ENCODE data around the gene ELAVL2. TPM values are rescaled to one million over a fixed set of nuclear protein-coding genes. Genes with fewer than 3 reads are reported as not detected.

The ELAVL2 gene
- total and polyA plus RNA-seq, 4 donors = 0.02 to 1.7 TPM; not detected in 2

DNA sequence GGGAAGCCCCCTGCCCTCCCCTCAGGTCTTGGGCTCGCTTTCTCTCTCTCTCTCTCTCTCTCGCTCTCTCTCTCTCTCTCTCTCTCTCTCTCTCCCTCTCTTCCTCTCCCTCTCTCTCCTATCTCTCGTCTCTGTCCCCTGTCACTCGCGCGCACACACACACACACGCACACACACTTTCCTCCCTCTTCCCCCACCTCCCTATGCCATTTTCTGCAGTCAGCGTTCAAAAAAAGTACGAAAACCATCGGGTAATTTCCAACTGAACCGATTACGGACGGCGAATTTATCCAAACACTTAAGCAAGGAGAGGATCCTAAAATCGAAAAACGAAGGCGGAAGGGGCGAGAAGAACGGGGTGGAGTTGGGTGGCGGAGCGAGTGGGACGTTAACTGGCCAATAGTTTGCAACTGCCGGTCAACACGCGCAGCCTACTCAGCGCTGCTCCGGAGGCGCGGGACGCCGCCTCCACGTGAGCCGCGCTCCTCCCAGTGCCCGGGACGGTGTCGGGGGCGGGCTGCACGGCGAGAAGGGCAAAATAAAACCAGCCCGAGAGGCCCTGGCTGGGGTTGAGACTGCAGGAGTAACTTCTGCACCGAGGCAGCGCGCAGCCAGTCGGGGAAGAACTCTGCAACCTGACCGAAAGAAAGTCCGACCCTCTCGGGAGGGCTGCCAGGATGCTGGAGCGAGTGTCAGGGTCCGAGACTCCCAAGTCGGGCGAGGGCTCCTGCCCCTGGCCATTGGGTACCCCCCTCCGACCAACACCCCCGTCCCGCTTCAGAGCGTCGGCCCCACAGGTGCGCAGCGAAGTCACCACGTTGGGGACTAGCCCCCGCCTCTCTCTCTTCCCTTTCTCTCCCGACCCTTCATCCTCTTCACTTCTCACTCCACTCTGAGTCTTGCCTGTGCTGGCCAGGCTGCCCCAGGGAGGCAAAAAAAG is 24.9 kb upstream of the ELAVL2 start:
- no peak for TF ChIP-seq CTCF (IDR thresholded peaks at IDR 0.05; ENCODE audit: control extremely low read depth, extremely low read depth)
- peak overlapping the region; percentile 17 for H3K4me3 ChIP-seq
- peaks cover 0 to 52% (median 27%) of the 10 kb centered on the region in 3 donors for H3K27me3 ChIP-seq (ENCODE audit: control insufficient read depth in 3 of 3, insufficient read depth in 3 of 3, low read length in 2 of 3)
- DNase-seq (peak; percentile 14 to 51 (median 35)), ATAC-seq (ENCODE audit: insufficient read depth, low FRiP score) (peak; percentile 82)
- WGBS, 2 donors = 2 to 3% methylated on average over 53 to 62 of the region's 62 CpGs
- peaks cover 0 to 4% (median 0%) of the 10 kb centered on the region in 4 donors for H3K9me3 ChIP-seq (ENCODE audit: control insufficient read depth in 4 of 4, insufficient read depth in 3 of 4, low read length in 3 of 4)
- H3K4me1 ChIP-seq (ENCODE audit: control insufficient read depth in 5 of 5, insufficient read depth in 5 of 5, low read length in 5 of 5) = peaks cover 0 to 8% (median 4%) of the 10 kb centered on the region in 5 donors
- no peak overlapping the region for H3K9ac ChIP-seq (ENCODE audit: insufficient read depth in 1 of 2, low read length in 2 of 2)
- H3K27ac ChIP-seq (ENCODE audit: low read depth in 1 of 2, low read length in 1 of 2) = no peak overlapping the region
- H3K36me3 ChIP-seq (ENCODE audit: control insufficient read depth in 4 of 4, insufficient read depth in 4 of 4, low read length in 4 of 4) = no peaks in the 10 kb centered on the region

- ATAC-seq (ENCODE audit: insufficient read depth, low FRiP score) (no peak), DNase-seq (peak; percentile 36 to 63 (median 60))
- H3K36me3 ChIP-seq (ENCODE audit: control insufficient read depth in 4 of 4, insufficient read depth in 4 of 4, low read length in 4 of 4) = no peaks in the 10 kb centered on the region
- TF ChIP-seq CTCF (IDR thresholded peaks at IDR 0.05; ENCODE audit: control extremely low read depth, extremely low read depth) = no peak
- H3K4me1 ChIP-seq (ENCODE audit: control insufficient read depth in 5 of 5, insufficient read depth in 5 of 5, low read length in 5 of 5) = peaks cover 0 to 8% (median 4%) of the 10 kb centered on the region in 5 donors
- H3K27me3 ChIP-seq (ENCODE audit: control insufficient read depth in 3 of 3, insufficient read depth in 3 of 3, low read length in 2 of 3) = peaks cover 0 to 52% (median 27%) of the 10 kb centered on the region in 3 donors
- 2% methylated on average over 17 of the region's 17 CpGs for WGBS, 2 donors
- H3K9ac ChIP-seq (ENCODE audit: insufficient read depth in 1 of 2, low read length in 2 of 2) = no peak overlapping the region
- H3K4me3 ChIP-seq = peak overlapping the region; percentile 12
- H3K27ac ChIP-seq (ENCODE audit: low read depth in 1 of 2, low read length in 1 of 2) = no peak overlapping the region
- H3K9me3 ChIP-seq (ENCODE audit: control insufficient read depth in 4 of 4, insufficient read depth in 3 of 4, low read length in 3 of 4) = peaks cover 0 to 4% (median 0%) of the 10 kb centered on the region in 4 donors
Observed at GRCh38 chr9:23850242-23850689, 24.2 kb upstream of the ELAVL2 start.

- H3K9ac ChIP-seq (ENCODE audit: insufficient read depth in 1 of 2, low read length in 2 of 2) = no peak overlapping the region
- H3K4me3 ChIP-seq = no peak overlapping the region
- 10 to 12% methylated on average over 11 of the region's 11 CpGs for WGBS, 2 donors
- peak in 1 of 3 donors; percentile 3 for DNase-seq
- no peak overlapping the region for H3K27ac ChIP-seq (ENCODE audit: low read depth in 1 of 2, low read length in 1 of 2)
- peaks cover 0 to 51% (median 27%) of the 10 kb centered on the region in 3 donors for H3K27me3 ChIP-seq (ENCODE audit: control insufficient read depth in 3 of 3, insufficient read depth in 3 of 3, low read length in 2 of 3)
- no peak for ATAC-seq (ENCODE audit: insufficient read depth, low FRiP score)
- H3K36me3 ChIP-seq (ENCODE audit: control insufficient read depth in 4 of 4, insufficient read depth in 4 of 4, low read length in 4 of 4) = no peaks in the 10 kb centered on the region
- H3K4me1 ChIP-seq (ENCODE audit: control insufficient read depth in 5 of 5, insufficient read depth in 5 of 5, low read length in 5 of 5) = peaks cover 0 to 8% (median 4%) of the 10 kb centered on the region in 5 donors
- H3K9me3 ChIP-seq (ENCODE audit: control insufficient read depth in 4 of 4, insufficient read depth in 3 of 4, low read length in 3 of 4) = peaks cover 0 to 4% (median 0%) of the 10 kb centered on the region in 4 donors
- TF ChIP-seq CTCF (IDR thresholded peaks at IDR 0.05; ENCODE audit: control extremely low read depth, extremely low read depth) = no peak
Observed at GRCh38 chr9:23849379-23850035, 23.5 kb upstream of the ELAVL2 start.
